Endodermal cell (in vitro differentiated cells): ENCODE data around the gene LAMP1. TPM values are rescaled to one million over a fixed set of nuclear protein-coding genes. Genes with fewer than 3 reads are reported as not detected.

Experiments used
- DNase-seq: peaks from one replicate; pipeline ENCODE4 v3.0.0-alpha.2; 2017
- H3K27ac ChIP-seq: 2 replicates; pipeline ENCODE4 v1.5.1; 2013; ENCODE audit warnings: mild to moderate bottlenecking, low read depth, low read length, moderate library complexity
- H3K27me3 ChIP-seq: 2 replicates; pipeline ENCODE4 v1.6.1; 2013; ENCODE audit warnings: mild to moderate bottlenecking, low read length, moderate library complexity; ENCODE audit not compliant: insufficient read depth, control insufficient read depth, poor library complexity, severe bottlenecking
- H3K36me3 ChIP-seq: 2 replicates; pipeline ENCODE4 v1.7.0; 2013; ENCODE audit warnings: mild to moderate bottlenecking, low read length, moderate library complexity; ENCODE audit not compliant: control insufficient read depth, insufficient read depth
- H3K4me1 ChIP-seq: one replicate; pipeline ENCODE4 v1.7.0; 2013; ENCODE audit warnings: low read length; ENCODE audit not compliant: control insufficient read depth, insufficient read depth
- H3K4me3 ChIP-seq: 2 replicates; pipeline ENCODE4 v1.5.1; 2013; ENCODE audit warnings: mild to moderate bottlenecking, low read length, moderate library complexity
- H3K9ac ChIP-seq: 2 replicates; pipeline ENCODE4 v1.6.1; 2013; ENCODE audit warnings: mild to moderate bottlenecking, low read length, moderate library complexity; ENCODE audit not compliant: poor library complexity, severe bottlenecking; ENCODE audit errors: extremely low read depth
- H3K9me3 ChIP-seq: 2 replicates; pipeline ENCODE4 v1.6.1; 2013; ENCODE audit warnings: mild to moderate bottlenecking, low read length, moderate library complexity; ENCODE audit not compliant: control insufficient read depth
- H3K27ac Mint-ChIP-seq: 2 replicates; pipeline ENCODE4 v1.8.0; 2020; ENCODE audit warnings: mixed read lengths
- H3K27me3 Mint-ChIP-seq: 2 replicates; pipeline ENCODE4 v1.8.0; 2021; ENCODE audit warnings: mild to moderate bottlenecking, mixed read lengths; ENCODE audit not compliant: insufficient read depth
- H3K36me3 Mint-ChIP-seq: 2 replicates; pipeline ENCODE4 v1.8.0; 2020; ENCODE audit warnings: low read depth, mixed read lengths
- H3K4me1 Mint-ChIP-seq: 2 replicates; pipeline ENCODE4 v1.8.0; 2020; ENCODE audit warnings: mixed read lengths
- H3K4me3 Mint-ChIP-seq: 2 replicates; pipeline ENCODE4 v1.8.0; 2020; ENCODE audit warnings: mild to moderate bottlenecking, moderate library complexity, mixed read lengths
- H3K9me3 Mint-ChIP-seq: 2 replicates; pipeline ENCODE4 v1.8.0; 2020; ENCODE audit warnings: mild to moderate bottlenecking, mixed read lengths
- WGBS, 2 experiments: methylation state at CpG; one replicate each; pipeline versions ENCODE4 v1.1.5 to v1.1.7; 2013; ENCODE audit warnings: missing lambda C conversion rate in 2 of 2, mixed read lengths in 1 of 2; ENCODE audit not compliant: insufficient coverage in 1 of 2, insufficient read length in 1 of 2; 5-methylcytosine and 5-hydroxymethylcytosine counted together
- total RNA-seq, 2 donors: library from RNA; stranded (reverse); fragmentation: NEBNext Ultra II Directional in 1 of 2; extraction: Animal tissue kit (Norgen Biotek cat#: 25700) in 1 of 2; gene quantifications; 2 replicates in 1 of 2; 3 replicates in 1 of 2; pipeline ENCODE4 v1.2.1, GENCODE V29; 2021
- TF ChIP-seq, protein P1 (sequence below): fragments of 200-600 bp; sonication (generic); conservative IDR thresholded peaks from 2 replicates; pipeline ENCODE4 v1.5.0; 2021; ENCODE audit warnings: antibody characterized with exemption, mild to moderate bottlenecking

LAMP1 gene
- total RNA-seq, 2 donors from 2014 or later, result 153 to 160 TPM

- Mint-ChIP-seq H3K9me3 (no peaks in the 10 kb centered on the region), H3K27me3 (no peaks in the 10 kb centered on the region), H3K27ac (no peak overlapping the region), H3K4me1 (peaks cover 4% of the 10 kb centered on the region), H3K36me3 (peaks cover 46% of the 10 kb centered on the region), H3K4me3 (no peak overlapping the region)
- 93 to 94% methylated on average over 5 to 6 of the region's 6 CpGs for WGBS, 2 experiments
- Histone ChIP-seq H3K9me3 (no peaks in the 10 kb centered on the region), H3K36me3 (peaks cover 19% of the 10 kb centered on the region), H3K4me1 (no peaks in the 10 kb centered on the region), H3K27me3 (no peaks in the 10 kb centered on the region), H3K4me3 (no peak overlapping the region), H3K27ac (no peak overlapping the region), H3K9ac (no peak overlapping the region)
- DNase-seq, result no peak
- TF ChIP-seq, protein P1, sequence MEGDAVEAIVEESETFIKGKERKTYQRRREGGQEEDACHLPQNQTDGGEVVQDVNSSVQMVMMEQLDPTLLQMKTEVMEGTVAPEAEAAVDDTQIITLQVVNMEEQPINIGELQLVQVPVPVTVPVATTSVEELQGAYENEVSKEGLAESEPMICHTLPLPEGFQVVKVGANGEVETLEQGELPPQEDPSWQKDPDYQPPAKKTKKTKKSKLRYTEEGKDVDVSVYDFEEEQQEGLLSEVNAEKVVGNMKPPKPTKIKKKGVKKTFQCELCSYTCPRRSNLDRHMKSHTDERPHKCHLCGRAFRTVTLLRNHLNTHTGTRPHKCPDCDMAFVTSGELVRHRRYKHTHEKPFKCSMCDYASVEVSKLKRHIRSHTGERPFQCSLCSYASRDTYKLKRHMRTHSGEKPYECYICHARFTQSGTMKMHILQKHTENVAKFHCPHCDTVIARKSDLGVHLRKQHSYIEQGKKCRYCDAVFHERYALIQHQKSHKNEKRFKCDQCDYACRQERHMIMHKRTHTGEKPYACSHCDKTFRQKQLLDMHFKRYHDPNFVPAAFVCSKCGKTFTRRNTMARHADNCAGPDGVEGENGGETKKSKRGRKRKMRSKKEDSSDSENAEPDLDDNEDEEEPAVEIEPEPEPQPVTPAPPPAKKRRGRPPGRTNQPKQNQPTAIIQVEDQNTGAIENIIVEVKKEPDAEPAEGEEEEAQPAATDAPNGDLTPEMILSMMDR, result no peak
Measured at GRCh38 chr13:113358653-113359190, 61.7 kb downstream of the LAMP1 start.

- no peak overlapping the region for H3K27ac ChIP-seq
- no peaks in the 10 kb centered on the region for H3K9me3 Mint-ChIP-seq
- no peaks in the 10 kb centered on the region for H3K4me1 ChIP-seq
- H3K27me3 ChIP-seq, result no peaks in the 10 kb centered on the region
- peaks cover 41% of the 10 kb centered on the region for H3K36me3 Mint-ChIP-seq
- peak; percentile 24 for DNase-seq
- H3K4me3 Mint-ChIP-seq, result no peak overlapping the region
- H3K9me3 ChIP-seq, result no peaks in the 10 kb centered on the region
- no peak overlapping the region for H3K9ac ChIP-seq
- no peak overlapping the region for H3K4me3 ChIP-seq
- 86 to 92% methylated on average over 7 to 11 of the region's 11 CpGs for WGBS, 2 experiments
- H3K27me3 Mint-ChIP-seq, result no peaks in the 10 kb centered on the region
- H3K27ac Mint-ChIP-seq, result no peak overlapping the region
- TF ChIP-seq, protein P1, result no peak
- peaks cover 4% of the 10 kb centered on the region for H3K4me1 Mint-ChIP-seq
- H3K36me3 ChIP-seq, result peaks cover 19% of the 10 kb centered on the region
Measured at GRCh38 chr13:113359571-113359970, 62.5 kb downstream of the LAMP1 start.

DNA sequence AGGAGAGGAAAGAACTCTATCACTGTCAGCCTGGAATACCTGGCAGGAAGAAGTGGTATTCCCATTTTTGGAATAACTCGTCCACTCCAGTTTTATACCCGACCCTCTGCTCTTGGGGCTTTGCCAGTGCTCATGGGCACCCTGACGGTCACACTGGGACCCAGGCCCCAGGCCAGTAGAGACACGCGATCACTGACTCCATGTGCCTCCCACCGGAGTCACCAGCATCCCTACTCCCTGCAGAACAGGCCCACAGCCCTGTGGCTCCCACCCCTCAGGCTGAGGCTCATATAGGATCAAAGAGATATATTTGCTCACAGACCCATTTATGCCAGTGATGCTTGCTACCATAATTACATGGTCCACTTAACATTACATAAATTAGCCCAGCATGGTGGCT is 63.4 kb downstream of the LAMP1 start:
- TF ChIP-seq, protein P1, result no peak

More for the DNA sequence above, 63.4 kb downstream of the LAMP1 start:
- 93 to 95% methylated on average over 3 to 6 of the region's 6 CpGs for WGBS, 2 experiments
- Mint-ChIP-seq H3K4me1 (peaks cover 4% of the 10 kb centered on the region), H3K4me3 (no peak overlapping the region), H3K9me3 (no peaks in the 10 kb centered on the region), H3K27me3 (no peaks in the 10 kb centered on the region), H3K36me3 (peaks cover 33% of the 10 kb centered on the region), H3K27ac (no peak overlapping the region)
- no peak overlapping the region for H3K9ac ChIP-seq
- H3K27me3 ChIP-seq, result no peaks in the 10 kb centered on the region
- H3K27ac ChIP-seq, result no peak overlapping the region
- peaks cover 19% of the 10 kb centered on the region for H3K36me3 ChIP-seq
- H3K4me3 ChIP-seq, result no peak overlapping the region
- H3K4me1 ChIP-seq, result no peaks in the 10 kb centered on the region
- H3K9me3 ChIP-seq, result no peaks in the 10 kb centered on the region
- DNase-seq, result peak; percentile 17
